ENCODE results near the gene ZNF750. TPM values are rescaled to one million over a fixed set of nuclear protein-coding genes. Genes with fewer than 3 reads are reported as not detected.

Gene ZNF750
- total and polyA plus RNA-seq, 2 experiments from 2014 or later: 0.13 to 0.17 TPM

- peaks cover 15% of the 10 kb centered on the region for H3K36me3 Mint-ChIP-seq (ENCODE audit: low read depth)
- peaks cover 31% of the 10 kb centered on the region for H3K4me1 Mint-ChIP-seq
- H3K4me1 ChIP-seq (ENCODE audit: insufficient read depth): no peaks in the 10 kb centered on the region
- TF ChIP-seq NANOG (IDR thresholded peaks at IDR 0.05; ENCODE audit: borderline replicate concordance) (no peak), CTCF (conservative IDR thresholded peaks at IDR 0.05; ENCODE audit: low read depth in 2 of 2) (no peak), STAT1 (IDR thresholded peaks at IDR 0.05; ENCODE audit: unreplicated experiment) (no peak), EZH2phosphoT487 (IDR thresholded peaks at IDR 0.05; ENCODE audit: unreplicated experiment) (no peak), JUNB (IDR thresholded peaks at IDR 0.05; ENCODE audit: unreplicated experiment) (no peak), REST (IDR thresholded peaks at IDR 0.05; ENCODE audit: unreplicated experiment) (no peak)
- H3K27ac ChIP-seq (ENCODE audit: low read depth): 0 out of 2 replicates have a peak overlapping the region, but pooled peaks have one; percentile 39
- DNase-seq (ENCODE audit: low spot score) (no peak), ATAC-seq (no peak)
- no peak overlapping the region for H2AFZ ChIP-seq
- no peaks in the 10 kb centered on the region for H3K9me2 ChIP-seq (ENCODE audit: insufficient read depth)
- no peaks in the 10 kb centered on the region for H3K27me3 ChIP-seq (ENCODE audit: insufficient read depth)
- H4K20me1 ChIP-seq (replicated peaks; ENCODE audit: insufficient read depth): 0 out of 2 replicates have a peak, but pooled peaks cover 5% of the 10 kb centered on the region
- peaks cover 62% of the 10 kb centered on the region for H3K79me2 ChIP-seq (replicated peaks; ENCODE audit: insufficient read depth)
- H3F3A ChIP-seq (replicated peaks; ENCODE audit: low read depth): no peaks in the 10 kb centered on the region
- no peak overlapping the region for H3K27ac Mint-ChIP-seq
- no peaks in the 10 kb centered on the region; the same call in 2 of the 3 replicates for H3K9me3 Mint-ChIP-seq
- H3K4me3 ChIP-seq: no peak overlapping the region
- H3K4me2 ChIP-seq: no peak overlapping the region
- H3K36me3 ChIP-seq (ENCODE audit: insufficient read depth): no peaks in the 10 kb centered on the region
- no peak overlapping the region for H3K4me3 Mint-ChIP-seq
- peaks cover 15% of the 10 kb centered on the region for H3K27me3 Mint-ChIP-seq (ENCODE audit: insufficient read depth, low read depth, poor library complexity)
These were observed 26.1 kb upstream of the ZNF750 start for GRCh38 chr17:82865774-82866395.

GRCh38 chr17:82865274-82865673 lies 25.5 kb upstream of the ZNF750 start:
- no peaks in the 10 kb centered on the region for H3K36me3 ChIP-seq (ENCODE audit: insufficient read depth)
- no peaks in the 10 kb centered on the region for H3K9me2 ChIP-seq (ENCODE audit: insufficient read depth)
- H3K79me2 ChIP-seq (replicated peaks; ENCODE audit: insufficient read depth): peaks cover 62% of the 10 kb centered on the region
- Mint-ChIP-seq H3K27me3 (ENCODE audit: insufficient read depth, low read depth, poor library complexity) (peaks cover 10% of the 10 kb centered on the region), H3K4me1 (peaks cover 31% of the 10 kb centered on the region), H3K4me3 (no peak overlapping the region), H3K9me3 (no peaks in the 10 kb centered on the region; the same call in 2 of the 3 replicates), H3K27ac (no peak overlapping the region), H3K36me3 (ENCODE audit: low read depth) (peaks cover 9% of the 10 kb centered on the region)
- H3K4me1 ChIP-seq (ENCODE audit: insufficient read depth): no peaks in the 10 kb centered on the region
- no peaks in the 10 kb centered on the region for H3K27me3 ChIP-seq (ENCODE audit: insufficient read depth)
- no peak overlapping the region for H2AFZ ChIP-seq
- no peak for DNase-seq (ENCODE audit: low spot score)
- ATAC-seq: no peak
- no peak overlapping the region for H3K4me2 ChIP-seq
- no peaks in the 10 kb centered on the region for H3F3A ChIP-seq (replicated peaks; ENCODE audit: low read depth)
- no peak overlapping the region for H3K4me3 ChIP-seq
- H4K20me1 ChIP-seq (replicated peaks; ENCODE audit: insufficient read depth): 0 out of 2 replicates have a peak, but pooled peaks cover 5% of the 10 kb centered on the region
- no peak overlapping the region for H3K27ac ChIP-seq (ENCODE audit: low read depth)
- no peak for TF ChIP-seq ETS1 (IDR thresholded peaks at IDR 0.05)
- TF ChIP-seq STAT1 (IDR thresholded peaks at IDR 0.05; ENCODE audit: unreplicated experiment): no peak
- TF ChIP-seq ZNF114 (CRISPR knock-in tag; IDR thresholded peaks at IDR 0.05): no peak
- TF ChIP-seq NANOG (IDR thresholded peaks at IDR 0.05; ENCODE audit: borderline replicate concordance): no peak
- no peak for TF ChIP-seq EZH2 (IDR thresholded peaks at IDR 0.05; ENCODE audit: low read depth, unreplicated experiment)
- TF ChIP-seq REST (IDR thresholded peaks at IDR 0.05; ENCODE audit: unreplicated experiment): no peak
- no peak for TF ChIP-seq CREB1 (CRISPR knock-in tag; IDR thresholded peaks at IDR 0.05; ENCODE audit: low read depth)
- TF ChIP-seq ZNF331 (CRISPR knock-in tag; IDR thresholded peaks at IDR 0.05; ENCODE audit: low read depth): no peak
- no peak for TF ChIP-seq JUNB (IDR thresholded peaks at IDR 0.05; ENCODE audit: unreplicated experiment)
- no peak for TF ChIP-seq EZH2phosphoT487 (IDR thresholded peaks at IDR 0.05; ENCODE audit: unreplicated experiment)

All from GM23338 (cell line).